Endothelial cell (in vitro differentiated cells): Measurements from ENCODE around the gene CPLANE2. TPM values are rescaled to one million over a fixed set of nuclear protein-coding genes. Genes with fewer than 3 reads are reported as not detected.

ENCODE experiments used
- DNase-seq: peaks from one replicate; pipeline ENCODE4 v3.0.0; 2021; ENCODE audit warnings: low spot score
- H3K27ac Mint-ChIP-seq: one replicate; pipeline ENCODE4 v1.8.0; 2021; ENCODE audit warnings: mixed read lengths, inconsistent platforms; ENCODE audit not compliant: unreplicated experiment
- H3K27me3 Mint-ChIP-seq: one replicate; pipeline ENCODE4 v1.8.0; 2021; ENCODE audit warnings: mild to moderate bottlenecking, moderate library complexity, mixed read lengths, inconsistent platforms; ENCODE audit not compliant: unreplicated experiment
- H3K36me3 Mint-ChIP-seq: one replicate; pipeline ENCODE4 v1.8.0; 2021; ENCODE audit warnings: mild to moderate bottlenecking, low read depth, mixed read lengths, inconsistent platforms; ENCODE audit not compliant: unreplicated experiment
- H3K4me1 Mint-ChIP-seq: one replicate; pipeline ENCODE4 v1.8.0; 2021; ENCODE audit warnings: mild to moderate bottlenecking, mixed read lengths, inconsistent platforms; ENCODE audit not compliant: unreplicated experiment
- H3K4me3 Mint-ChIP-seq: one replicate; pipeline ENCODE4 v1.8.0; 2021; ENCODE audit warnings: mild to moderate bottlenecking, mixed read lengths, inconsistent platforms; ENCODE audit not compliant: unreplicated experiment
- H3K9me3 Mint-ChIP-seq: one replicate; pipeline ENCODE4 v1.8.0; 2021; ENCODE audit warnings: mixed read lengths, inconsistent platforms; ENCODE audit not compliant: unreplicated experiment
- total RNA-seq: library from RNA; stranded (reverse); fragmentation: NEBNext Ultra II Directional; extraction: Animal tissue kit (Norgen Biotek cat#: 25700); gene quantifications from one replicate; pipeline ENCODE4 v1.2.1, GENCODE V29; 2021; ENCODE audit not compliant: unreplicated experiment
- TF ChIP-seq, protein P1 (sequence below): fragments of 200-600 bp; sonication (generic); IDR thresholded peaks from one replicate; pipeline ENCODE4 v1.5.0; 2021; ENCODE audit warnings: antibody characterized with exemption; ENCODE audit not compliant: unreplicated experiment

The CPLANE2 gene
- total RNA-seq, 1 donor from 2014 or later, result 3.6 TPM

DNA sequence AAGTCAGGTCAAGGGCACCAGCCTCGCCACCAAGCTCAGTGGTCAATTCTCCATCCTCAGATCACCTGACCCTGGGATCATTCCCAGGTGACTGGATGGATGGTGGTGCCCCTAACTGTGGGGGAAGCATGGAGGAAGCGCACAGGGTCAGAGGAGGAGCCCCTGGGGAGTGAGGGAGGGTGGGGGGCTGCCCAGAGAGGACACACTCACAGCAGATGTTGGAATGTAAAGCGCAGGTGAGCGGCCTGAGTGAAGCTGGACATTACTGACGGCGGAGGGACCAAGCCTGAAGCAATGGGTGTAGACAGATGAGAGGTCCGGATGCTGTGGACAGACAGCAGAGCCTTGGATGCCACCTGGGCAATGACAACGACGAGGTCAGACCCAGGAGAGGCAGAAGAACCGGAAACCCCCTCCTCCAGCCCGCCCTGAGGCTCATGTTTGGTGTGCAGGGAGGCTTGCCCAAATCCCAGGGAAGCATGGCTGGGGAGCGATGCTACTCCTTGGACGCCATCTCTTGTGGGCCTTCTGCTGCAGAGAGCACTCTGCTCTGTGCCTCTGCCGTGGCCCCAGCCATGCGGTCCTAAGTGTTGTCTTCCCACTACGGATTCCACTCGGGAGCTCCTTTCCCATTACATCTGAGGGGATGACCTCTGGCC lies 5.7 kb upstream of the CPLANE2 start:
- H3K4me1 Mint-ChIP-seq, result peaks cover 15% of the 10 kb centered on the region
- H3K36me3 Mint-ChIP-seq, result peaks cover 3% of the 10 kb centered on the region
- H3K27ac Mint-ChIP-seq, result no peak overlapping the region
- TF ChIP-seq, protein P1, sequence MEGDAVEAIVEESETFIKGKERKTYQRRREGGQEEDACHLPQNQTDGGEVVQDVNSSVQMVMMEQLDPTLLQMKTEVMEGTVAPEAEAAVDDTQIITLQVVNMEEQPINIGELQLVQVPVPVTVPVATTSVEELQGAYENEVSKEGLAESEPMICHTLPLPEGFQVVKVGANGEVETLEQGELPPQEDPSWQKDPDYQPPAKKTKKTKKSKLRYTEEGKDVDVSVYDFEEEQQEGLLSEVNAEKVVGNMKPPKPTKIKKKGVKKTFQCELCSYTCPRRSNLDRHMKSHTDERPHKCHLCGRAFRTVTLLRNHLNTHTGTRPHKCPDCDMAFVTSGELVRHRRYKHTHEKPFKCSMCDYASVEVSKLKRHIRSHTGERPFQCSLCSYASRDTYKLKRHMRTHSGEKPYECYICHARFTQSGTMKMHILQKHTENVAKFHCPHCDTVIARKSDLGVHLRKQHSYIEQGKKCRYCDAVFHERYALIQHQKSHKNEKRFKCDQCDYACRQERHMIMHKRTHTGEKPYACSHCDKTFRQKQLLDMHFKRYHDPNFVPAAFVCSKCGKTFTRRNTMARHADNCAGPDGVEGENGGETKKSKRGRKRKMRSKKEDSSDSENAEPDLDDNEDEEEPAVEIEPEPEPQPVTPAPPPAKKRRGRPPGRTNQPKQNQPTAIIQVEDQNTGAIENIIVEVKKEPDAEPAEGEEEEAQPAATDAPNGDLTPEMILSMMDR, result no peak
- H3K4me3 Mint-ChIP-seq, result no peak overlapping the region
- no peaks in the 10 kb centered on the region for H3K9me3 Mint-ChIP-seq
- DNase-seq, result no peak
- peaks cover 5% of the 10 kb centered on the region for H3K27me3 Mint-ChIP-seq

DNA sequence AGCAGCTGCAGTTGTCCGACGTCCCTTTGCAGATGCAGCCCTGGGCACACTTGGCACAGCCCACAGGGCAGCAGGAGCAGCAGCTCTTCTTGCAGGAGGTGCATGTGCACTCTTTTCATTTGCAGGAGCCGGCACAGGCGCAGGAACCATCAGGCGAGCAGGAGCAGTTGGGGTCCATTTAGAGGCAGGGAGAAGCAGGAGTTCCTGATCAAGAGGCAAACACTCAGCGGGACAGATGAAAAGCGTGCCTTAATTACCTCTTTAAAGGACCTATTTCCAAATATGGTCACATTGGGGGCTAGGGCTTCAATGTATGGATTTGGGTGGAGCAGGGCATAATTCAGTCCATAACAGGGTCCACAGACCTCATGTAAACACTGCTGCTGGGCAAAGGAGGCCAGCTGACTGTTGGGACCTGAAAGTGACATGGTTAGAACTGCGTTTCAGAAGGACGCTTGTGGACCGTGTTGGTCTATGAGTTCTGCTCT lies 4.3 kb upstream of the CPLANE2 start:
- no peak overlapping the region for H3K4me3 Mint-ChIP-seq
- TF ChIP-seq, protein P1, result no peak
- H3K4me1 Mint-ChIP-seq, result peaks cover 11% of the 10 kb centered on the region
- H3K9me3 Mint-ChIP-seq, result no peaks in the 10 kb centered on the region
- no peak for DNase-seq
- H3K27ac Mint-ChIP-seq, result no peak overlapping the region
- no peaks in the 10 kb centered on the region for H3K36me3 Mint-ChIP-seq
- peaks cover 5% of the 10 kb centered on the region for H3K27me3 Mint-ChIP-seq

DNA sequence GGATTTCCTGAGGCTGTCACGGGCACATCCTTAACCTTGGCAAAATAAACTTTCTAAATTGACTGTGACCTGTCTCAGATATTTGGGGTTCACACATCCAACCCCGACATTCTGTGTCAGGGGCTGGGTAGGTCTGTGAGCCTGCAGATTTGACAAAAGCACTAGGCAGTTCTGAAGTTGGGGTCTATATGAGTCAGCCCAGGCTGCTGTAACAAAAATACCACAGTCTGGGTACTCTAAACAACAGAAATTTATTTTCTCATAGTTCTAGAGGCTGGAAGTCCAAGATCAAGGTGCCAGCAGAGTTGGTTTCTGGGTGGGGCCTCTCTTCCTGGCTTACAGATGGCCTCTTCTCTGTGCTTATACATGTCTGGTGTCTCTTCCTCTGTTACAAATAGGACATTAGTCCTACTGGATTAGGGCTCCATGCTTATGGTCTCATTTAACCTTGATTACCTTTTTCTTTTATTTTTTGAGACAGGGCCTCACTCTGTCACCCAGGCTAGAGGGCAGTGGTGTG lies 3.0 kb upstream of the CPLANE2 start:
- Mint-ChIP-seq H3K9me3 (no peaks in the 10 kb centered on the region), H3K4me1 (peaks cover 13% of the 10 kb centered on the region), H3K27me3 (peaks cover 5% of the 10 kb centered on the region), H3K4me3 (no peak overlapping the region), H3K36me3 (no peaks in the 10 kb centered on the region), H3K27ac (no peak overlapping the region)
- no peak for DNase-seq
- TF ChIP-seq, protein P1, result no peak

DNA sequence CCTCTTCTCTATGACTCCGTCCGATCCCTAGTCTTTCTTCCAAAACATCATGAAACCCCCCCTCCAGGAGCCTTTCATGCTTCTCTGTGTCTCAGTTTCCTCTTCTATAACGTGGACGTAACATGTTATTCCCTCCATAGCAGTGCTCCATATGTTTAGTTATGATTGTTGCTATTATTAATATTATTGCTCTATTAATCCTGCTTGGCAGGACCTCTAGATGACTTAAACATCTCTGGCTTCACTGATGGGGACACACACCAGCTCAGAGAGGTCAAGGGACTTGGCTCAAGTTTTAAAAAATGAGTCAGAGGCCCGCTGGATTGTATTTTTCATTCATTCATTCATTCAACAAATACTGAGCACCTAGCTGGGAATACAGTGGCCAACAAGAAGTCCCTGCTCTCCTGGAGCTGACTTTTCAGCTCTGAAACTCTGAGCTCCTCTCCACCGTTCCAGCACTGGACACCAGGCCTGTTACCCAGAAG lies 404 bp upstream of the CPLANE2 start:
- Mint-ChIP-seq H3K27me3 (peaks cover 3% of the 10 kb centered on the region), H3K36me3 (no peaks in the 10 kb centered on the region), H3K27ac (peak overlapping the region; percentile 71), H3K9me3 (no peaks in the 10 kb centered on the region), H3K4me3 (peak overlapping the region; percentile 91), H3K4me1 (peaks cover 10% of the 10 kb centered on the region)
- TF ChIP-seq, protein P1, result no peak
- no peak for DNase-seq

DNA sequence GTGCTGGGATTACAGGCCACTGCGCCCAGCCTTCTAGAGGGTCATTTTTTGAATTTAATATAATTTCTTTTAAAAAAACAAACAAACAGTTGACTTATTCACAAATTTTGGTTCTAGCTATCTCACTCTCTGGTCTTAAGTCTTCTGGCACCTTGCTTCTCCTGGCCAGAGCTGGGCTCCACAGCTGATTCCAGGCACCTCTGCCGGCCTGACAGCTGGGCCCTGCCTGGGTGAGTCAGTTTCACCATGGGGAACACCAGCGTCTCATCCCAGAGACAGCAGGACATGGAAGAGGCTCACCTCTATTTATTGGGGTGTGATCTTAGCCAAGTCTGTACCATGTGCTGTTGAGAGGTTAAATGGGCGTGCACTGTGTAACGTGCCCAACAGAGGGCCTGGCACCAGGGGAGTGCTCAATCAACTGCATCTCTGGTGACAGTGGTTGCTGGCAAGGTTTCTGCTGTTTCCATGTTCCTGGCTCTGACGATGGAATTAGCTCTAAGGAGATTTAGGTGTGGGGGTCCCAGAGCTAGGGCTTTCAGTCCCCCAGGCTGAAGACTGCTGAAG lies 956 bp downstream of the CPLANE2 start:
- DNase-seq, result no peak
- TF ChIP-seq, protein P1, result peak; percentile 22
- H3K27ac Mint-ChIP-seq, result peak overlapping the region; percentile 61
- no peaks in the 10 kb centered on the region for H3K36me3 Mint-ChIP-seq
- peaks cover 1% of the 10 kb centered on the region for H3K27me3 Mint-ChIP-seq
- peaks cover 10% of the 10 kb centered on the region for H3K4me1 Mint-ChIP-seq
- H3K4me3 Mint-ChIP-seq, result peak overlapping the region; percentile 87
- no peaks in the 10 kb centered on the region for H3K9me3 Mint-ChIP-seq
